Spleen (tissue), 11 donors: ENCODE data around the gene FOXA3. TPM values are rescaled to one million over a fixed set of nuclear protein-coding genes. Genes with fewer than 3 reads are reported as not detected.

Source experiments
- DNase-seq: peaks from one replicate; pipeline ENCODE4 v3.0.0-alpha.2; 2020
- H3K27ac ChIP-seq, 8 donors: fragments of 200-600 bp; sonication (generic) in 7 of 8; 1 replicate in 4 of 8; 2 replicates in 4 of 8; pipeline versions ENCODE4 v1.5.0 to v1.8.0; 2016 to 2021; ENCODE audit warnings: inconsistent platforms in 4 of 8, mild to moderate bottlenecking in 4 of 8, moderate library complexity in 1 of 8
- H3K27me3 ChIP-seq, 7 donors: fragments of 200-600 bp; sonication (generic) in 6 of 7; replicated peaks in 1 of 7; 1 replicate in 4 of 7; 2 replicates in 3 of 7; pipeline versions ENCODE4 v1.5.0 to v1.8.0; 2016 to 2021; ENCODE audit warnings: inconsistent platforms in 3 of 7, mild to moderate bottlenecking in 1 of 7
- H3K36me3 ChIP-seq, 6 donors: fragments of 200-600 bp; sonication (generic) in 5 of 6; 1 replicate in 4 of 6; 2 replicates in 2 of 6; pipeline versions ENCODE4 v1.5.0 to v1.8.0; 2016 to 2021; ENCODE audit warnings: inconsistent platforms in 2 of 6
- H3K4me1 ChIP-seq, 6 donors: fragments of 200-600 bp; sonication (generic) in 5 of 6; 1 replicate in 3 of 6; 2 replicates in 3 of 6; pipeline versions ENCODE4 v1.5.0 to v1.8.0; 2016 to 2021; ENCODE audit warnings: inconsistent platforms in 3 of 6
- H3K4me3 ChIP-seq, 8 donors: fragments of 200-600 bp; sonication (generic) in 7 of 8; 1 replicate in 4 of 8; 2 replicates in 4 of 8; pipeline versions ENCODE4 v1.5.0 to v1.8.0; 2016 to 2021; ENCODE audit warnings: inconsistent platforms in 4 of 8, mild to moderate bottlenecking in 4 of 8, moderate library complexity in 2 of 8
- H3K9me3 ChIP-seq, 8 donors: fragments of 200-600 bp; sonication (generic) in 7 of 8; 1 replicate in 4 of 8; 2 replicates in 4 of 8; pipeline versions ENCODE4 v1.5.0 to v1.8.0; 2016 to 2021; ENCODE audit warnings: inconsistent platforms in 4 of 8
- POLR2A ChIP-seq, 3 donors: fragments of 450-650 bp; IDR thresholded peaks; one replicate each; pipeline ENCODE4 v1.5.1; 2017; ENCODE audit warnings: antibody characterized with exemption in 3 of 3, mild to moderate bottlenecking in 1 of 3
- POLR2AphosphoS5 ChIP-seq, 3 donors: sonication (generic); formaldehyde crosslinking; IDR thresholded peaks; one replicate each; pipeline ENCODE4 v1.5.1; 2017; ENCODE audit warnings: antibody characterized with exemption in 3 of 3
- WGBS, 5 donors: extraction: QIAGEN DNeasy Blood & Tissue Kit in 3 of 5; methylation state at CpG; one replicate each; pipeline versions ENCODE4 v1.1.5 to v1.1.7; 2013 to 2018; 5-methylcytosine and 5-hydroxymethylcytosine counted together
- intact Hi-C: fragments of 100-400 bp; cut with DNase I; formaldehyde crosslinking; loops from one replicate; pipeline ENCODE4 v1.15.0; 2023; ENCODE audit warnings: low total_unique reads
- polyA plus RNA-seq, 3 donors: library from polyadenylated mRNA; stranded (reverse); fragments of 200-250 nt; gene quantifications; one replicate each; pipeline ENCODE4 v1.2.1, GENCODE V29; 2013
- total RNA-seq, 7 donors: library from RNA; depleted of rRNA in 3 of 7; stranded (reverse); fragments of >200 nt in 3 of 7; fragmentation: NEBNext Ultra II Directional in 4 of 7; extraction: Animal tissue kit (Norgen Biotek cat#: 25700) in 4 of 7; gene quantifications; one replicate each; pipeline versions ENCODE4 v1.1.0 to v1.2.1, GENCODE V29; 2016 to 2021
- TF ChIP-seq, protein P1 (sequence below), 11 experiments: fragments of 200-600 bp in 7 of 11; fragments of 450-650 bp in 4 of 11; sonication (generic) in 4 of 11; IDR thresholded peaks in 8 of 11; conservative IDR thresholded peaks in 3 of 11; 1 replicate in 7 of 11; 2 replicates in 4 of 11; pipeline versions ENCODE4 v1.4.0 to v1.8.0; 2016 to 2021; ENCODE audit warnings: antibody characterized with exemption in 11 of 11, inconsistent platforms in 4 of 11, mild to moderate bottlenecking in 1 of 11
- donor health status: healthy with polysubstance abuse.
- donor health status: DM: no; HTN: no; CAD: no; lungs with moderate emphysema.
- donor health status: DM: no; HTN: no; CAD: no.
- donor health status: Bipolar disorder and iron deficiency.
- donor health status: healthy.
- donor health status: DM: no; HTN: no; CAD: no.
- donor health status: DM: yes; HTN: yes; CAD: no.

FOXA3 gene
- total and polyA plus RNA-seq, 10 donors: 0.09 to 0.24 (median 0.16) TPM; not detected in 7

DNA sequence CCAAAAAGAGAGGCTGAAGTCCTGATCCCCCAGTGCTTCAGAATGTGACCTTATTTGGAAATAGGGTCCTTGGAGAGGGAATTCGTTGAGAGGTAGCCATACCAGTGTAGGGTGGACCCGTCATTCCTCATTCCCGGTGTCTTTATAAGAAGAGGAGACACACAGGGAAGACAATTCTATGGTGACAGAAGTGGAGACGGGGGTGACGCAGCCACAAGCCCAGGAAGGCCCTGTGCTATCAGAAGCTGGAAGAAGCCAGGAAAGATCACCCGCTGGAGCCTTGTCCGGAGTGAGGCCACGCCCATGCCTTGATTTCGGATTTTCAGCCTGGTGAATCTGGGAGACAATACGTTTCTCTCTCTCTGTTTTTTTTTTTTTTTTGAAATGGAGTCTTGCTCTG, 40.9 kb downstream of the FOXA3 start:
- DNase-seq: no peak
- no peaks in the 10 kb centered on the region for H3K27me3 ChIP-seq
- H3K27ac ChIP-seq: no peak overlapping the region
- intact Hi-C loops: no loop called here
- H3K4me1 ChIP-seq: peaks cover 15 to 32% (median 24%) of the 10 kb centered on the region in 6 donors
- no peak for TF ChIP-seq POLR2AphosphoS5 (IDR thresholded peaks at IDR 0.05)
- no peak overlapping the region for H3K4me3 ChIP-seq
- WGBS, 5 donors: 83 to 92% (median 85%) methylated on average over 10 of the region's 10 CpGs
- peaks cover 0 to 9% (median 0%) of the 10 kb centered on the region in 6 donors for H3K36me3 ChIP-seq
- no peaks in the 10 kb centered on the region for H3K9me3 ChIP-seq

DNA sequence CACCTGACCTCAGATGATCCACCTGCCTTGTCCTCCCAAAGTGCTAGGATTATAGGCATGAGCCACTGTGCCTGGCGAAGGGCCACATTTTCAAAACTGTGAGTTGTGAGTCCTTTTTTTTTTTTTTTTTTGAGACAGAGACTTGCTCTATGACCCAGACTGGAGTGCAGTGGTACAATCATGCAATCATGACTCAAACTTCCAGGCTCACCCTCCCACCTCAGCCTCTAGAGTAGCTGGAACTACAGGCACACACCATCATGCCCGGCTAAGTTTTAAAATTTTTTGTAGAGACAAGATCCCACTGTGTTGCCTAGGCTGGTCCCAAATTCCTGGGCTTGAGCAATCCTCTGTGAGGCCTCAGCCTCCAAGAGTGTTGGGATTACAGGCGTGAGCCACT, 42.1 kb downstream of the FOXA3 start:
- no peak overlapping the region for H3K4me3 ChIP-seq
- 82 to 92% (median 90%) methylated on average over 3 of the region's 3 CpGs for WGBS, 5 donors
- intact Hi-C loops: no loop called here
- H3K27me3 ChIP-seq: peaks cover 0 to 7% (median 0%) of the 10 kb centered on the region in 7 donors
- peaks cover 6 to 20% (median 14%) of the 10 kb centered on the region in 6 donors for H3K4me1 ChIP-seq
- no peaks in the 10 kb centered on the region for H3K36me3 ChIP-seq
- no peak for DNase-seq
- H3K27ac ChIP-seq: no peak overlapping the region
- TF ChIP-seq, protein P1, sequence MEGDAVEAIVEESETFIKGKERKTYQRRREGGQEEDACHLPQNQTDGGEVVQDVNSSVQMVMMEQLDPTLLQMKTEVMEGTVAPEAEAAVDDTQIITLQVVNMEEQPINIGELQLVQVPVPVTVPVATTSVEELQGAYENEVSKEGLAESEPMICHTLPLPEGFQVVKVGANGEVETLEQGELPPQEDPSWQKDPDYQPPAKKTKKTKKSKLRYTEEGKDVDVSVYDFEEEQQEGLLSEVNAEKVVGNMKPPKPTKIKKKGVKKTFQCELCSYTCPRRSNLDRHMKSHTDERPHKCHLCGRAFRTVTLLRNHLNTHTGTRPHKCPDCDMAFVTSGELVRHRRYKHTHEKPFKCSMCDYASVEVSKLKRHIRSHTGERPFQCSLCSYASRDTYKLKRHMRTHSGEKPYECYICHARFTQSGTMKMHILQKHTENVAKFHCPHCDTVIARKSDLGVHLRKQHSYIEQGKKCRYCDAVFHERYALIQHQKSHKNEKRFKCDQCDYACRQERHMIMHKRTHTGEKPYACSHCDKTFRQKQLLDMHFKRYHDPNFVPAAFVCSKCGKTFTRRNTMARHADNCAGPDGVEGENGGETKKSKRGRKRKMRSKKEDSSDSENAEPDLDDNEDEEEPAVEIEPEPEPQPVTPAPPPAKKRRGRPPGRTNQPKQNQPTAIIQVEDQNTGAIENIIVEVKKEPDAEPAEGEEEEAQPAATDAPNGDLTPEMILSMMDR (IDR thresholded peaks at IDR 0.05 in 8 of 11, conservative IDR thresholded peaks at IDR 0.05 in 3 of 11): no peak
- no peaks in the 10 kb centered on the region for H3K9me3 ChIP-seq

DNA sequence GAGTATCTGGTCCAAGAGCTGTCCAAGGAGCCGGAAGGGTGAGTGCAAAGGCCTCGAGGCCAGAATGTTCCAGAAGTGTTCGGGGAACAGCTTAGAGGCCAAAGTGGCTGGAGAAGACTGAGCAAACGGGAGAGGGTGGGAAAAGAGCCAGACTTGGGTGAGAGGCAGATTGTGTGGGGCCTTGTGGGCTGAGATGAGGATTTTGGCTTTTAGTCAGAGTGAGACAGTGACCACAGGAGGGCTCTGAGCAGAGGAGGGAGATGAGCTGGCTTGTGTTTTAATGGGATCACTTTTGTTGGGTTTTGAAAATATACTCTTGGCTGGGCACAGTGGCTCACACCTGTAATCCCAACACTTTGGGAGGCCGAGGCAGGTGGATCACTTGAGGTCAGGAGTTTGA, 44.8 kb downstream of the FOXA3 start:
- intact Hi-C loops: no loop called here
- Histone ChIP-seq H3K9me3 (no peaks in the 10 kb centered on the region), H3K36me3 (no peaks in the 10 kb centered on the region), H3K4me1 (no peaks in the 10 kb centered on the region), H3K27ac (no peak overlapping the region), H3K27me3 (peaks cover 0 to 32% (median 0%) of the 10 kb centered on the region in 7 donors), H3K4me3 (no peak overlapping the region)
- WGBS, 5 donors: 74 to 87% (median 78%) methylated on average over 5 of the region's 5 CpGs
- TF ChIP-seq POLR2A (IDR thresholded peaks at IDR 0.05): no peak
- TF ChIP-seq, protein P1 (IDR thresholded peaks at IDR 0.05 in 8 of 11, conservative IDR thresholded peaks at IDR 0.05 in 3 of 11): no peak
- TF ChIP-seq POLR2AphosphoS5 (IDR thresholded peaks at IDR 0.05): no peak
- no peak for DNase-seq

DNA sequence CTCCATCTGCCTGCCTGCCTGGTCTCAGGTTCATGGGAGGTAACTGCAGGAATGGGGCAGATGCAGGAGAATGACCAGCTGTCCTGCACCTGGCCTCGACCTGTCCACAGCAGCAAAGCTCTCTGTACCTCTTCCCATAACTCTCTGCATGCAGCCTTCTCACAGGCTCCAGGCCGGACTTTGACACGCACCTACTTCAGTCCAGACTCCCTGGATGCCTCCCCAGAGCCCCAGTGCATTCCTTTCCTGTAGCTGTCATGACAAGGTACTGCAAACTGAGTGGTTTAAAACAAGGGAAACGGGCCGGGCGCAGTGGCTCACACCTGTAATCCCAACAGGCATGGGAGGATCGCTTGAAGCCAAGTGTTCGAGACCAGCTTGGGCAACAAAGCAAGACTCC, 47.2 kb downstream of the FOXA3 start:
- TF ChIP-seq, protein P1 (IDR thresholded peaks at IDR 0.05 in 8 of 11, conservative IDR thresholded peaks at IDR 0.05 in 3 of 11): no peak
- TF ChIP-seq POLR2A (IDR thresholded peaks at IDR 0.05) (no peak), POLR2AphosphoS5 (IDR thresholded peaks at IDR 0.05) (no peak)
- no peak overlapping the region for H3K4me3 ChIP-seq
- 66 to 86% (median 82%) methylated on average over 8 of the region's 8 CpGs for WGBS, 5 donors
- peaks cover 0 to 53% (median 0%) of the 10 kb centered on the region in 7 donors for H3K27me3 ChIP-seq
- no peaks in the 10 kb centered on the region for H3K9me3 ChIP-seq
- H3K27ac ChIP-seq: no peak overlapping the region
- no peak for DNase-seq
- intact Hi-C loops: no loop called here
- H3K36me3 ChIP-seq: no peaks in the 10 kb centered on the region
- no peaks in the 10 kb centered on the region for H3K4me1 ChIP-seq
